AG10803 (cell line): ENCODE results near the gene PAPOLB.

ENCODE experiments used
- DNase-seq: peaks from one replicate; pipeline ENCODE4 v3.0.0; 2010; ENCODE audit warnings: low read depth
- H3K4me3 ChIP-seq: 2 replicates; pipeline ENCODE4 v1.5.1; 2011; ENCODE audit warnings: mild to moderate bottlenecking, low read length, control low read depth
- CTCF ChIP-seq: conservative IDR thresholded peaks from 2 replicates; pipeline ENCODE4 v1.5.1; 2011; ENCODE audit warnings: mild to moderate bottlenecking, low read length, control low read depth, inconsistent platforms

Gene PAPOLB

GRCh38 chr7:4861673-4862072 is at the start of gene PAPOLB:
PAPOLB (minus strand) TSS chr7:4862030; CDS start chr7:4861810, 220 bp downstream.
- DNase-seq, result no peak
- H3K4me3 ChIP-seq, result peak within 1 kb of the TSS; percentile 15
- no peak for TF ChIP-seq CTCF

- H3K4me3 ChIP-seq, result no peak overlapping the region
- no peak for DNase-seq
- TF ChIP-seq CTCF, result no peak
These were observed 49.4 kb upstream of the PAPOLB start for GRCh38 chr7:4911111-4911828.

GRCh38 chr7:4906682-4907081 is 44.9 kb upstream of the PAPOLB start:
- TF ChIP-seq CTCF, result no peak
- no peak overlapping the region for H3K4me3 ChIP-seq
- DNase-seq, result no peak

- no peak for DNase-seq
- TF ChIP-seq CTCF, result no peak
- no peak overlapping the region for H3K4me3 ChIP-seq
These were observed 43.3 kb upstream of the PAPOLB start for GRCh38 chr7:4905171-4905570.

GRCh38 chr7:4904346-4904745 is 42.5 kb upstream of the PAPOLB start:
- no peak for DNase-seq
- H3K4me3 ChIP-seq, result no peak overlapping the region
- no peak for TF ChIP-seq CTCF

- DNase-seq, result no peak
- H3K4me3 ChIP-seq, result no peak overlapping the region
- TF ChIP-seq CTCF, result no peak
These were observed 33.9 kb upstream of the PAPOLB start for GRCh38 chr7:4895766-4896165.

- H3K4me3 ChIP-seq, result no peak overlapping the region
- no peak for DNase-seq
- no peak for TF ChIP-seq CTCF
These were observed 32.7 kb upstream of the PAPOLB start for GRCh38 chr7:4894482-4894881.
